Measurements from ENCODE around the gene VIL1. TPM values are rescaled to one million over a fixed set of nuclear protein-coding genes. Genes with fewer than 3 reads are reported as not detected.

The VIL1 gene
- total and polyA plus RNA-seq, 2 of the 13 experiments (the other 11 are each of a cell fraction or from before 2014, with no cell fraction given): 287 to 301 TPM

DNA sequence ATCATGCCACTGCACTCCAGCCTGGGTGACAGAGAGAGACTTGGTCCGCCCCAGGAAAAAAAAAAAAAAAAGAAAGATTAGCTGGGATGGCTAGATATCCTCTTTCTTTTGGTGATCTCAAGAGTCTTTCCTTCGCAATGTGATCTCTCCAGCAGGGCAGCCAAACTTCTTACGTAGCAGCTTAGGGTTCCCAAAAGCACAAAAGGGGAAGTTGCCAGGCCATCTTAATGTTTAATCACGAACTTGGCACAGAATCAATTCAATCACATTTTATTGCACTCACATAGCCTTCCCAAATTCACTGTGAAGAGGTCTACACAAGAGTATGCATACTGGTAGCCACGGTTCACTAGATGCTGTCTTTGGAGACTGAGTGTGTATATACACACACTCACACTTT lies 53.1 kb downstream of the VIL1 start:
- no peak overlapping the region for H3K4me2 ChIP-seq (ENCODE audit: low read depth, low read length)
- no peak overlapping the region for H3K4me3 ChIP-seq (replicated peaks in 1 of 3; ENCODE audit: insufficient read depth in 1 of 3, low read depth in 2 of 3, low read length in 3 of 3)
- no peak overlapping the region for H3K9ac ChIP-seq (ENCODE audit: insufficient read depth, low read depth, low read length)
- intact Hi-C loops (cut with micrococcal nuclease; ENCODE audit: unreplicated experiment): no loop called here
- no TSS peak for BruUV-seq (replicated peaks)
- ChIA-PET CTCF (ENCODE audit: low intra/inter-chr PET ratio, low total read pairs) (no interaction called here), POLR2A (no interaction called here)
- H3K9me3 ChIP-seq (ENCODE audit: low read length): no peaks in the 10 kb centered on the region
- DNase-seq (ENCODE audit: low spot score): no peak
- no peak overlapping the region for H3K27ac ChIP-seq (ENCODE audit: extremely low read length, insufficient read depth, low read length)
- no peak for FAIRE-seq
- no peaks in the 10 kb centered on the region for H3K27me3 ChIP-seq (ENCODE audit: control insufficient read depth in 1 of 2, insufficient read depth in 2 of 2, low read length in 2 of 2)
- 0 out of 2 replicates have a peak, but pooled peaks cover 5% of the 10 kb centered on the region for H3K4me1 ChIP-seq (ENCODE audit: insufficient read depth, low read length)
- H2AFZ ChIP-seq (ENCODE audit: low read length): no peak overlapping the region
- no peak for TF ChIP-seq FOXK2 (IDR thresholded peaks at IDR 0.05)
- in situ Hi-C loops (cut with HindIII; ENCODE audit: extremely low pct_ligation_motif_present, low pct_unique_long_range_greater_than_20kb): no loop called here
- WGBS (ENCODE audit: low lambda C conversion rate): 96% methylated on average over 5 of the region's 5 CpGs
- peaks cover 7 to 53% of the 10 kb centered on the region in 2 experiments for H3K36me3 ChIP-seq (replicated peaks in 1 of 2; ENCODE audit: control insufficient read depth in 1 of 2, insufficient read depth in 2 of 2, low read length in 2 of 2)
- no peaks in the 10 kb centered on the region for H3K79me2 ChIP-seq (ENCODE audit: insufficient read depth, low read length)
- no peak for ATAC-seq
- H4K20me1 ChIP-seq (ENCODE audit: insufficient read depth, low read length): no peaks in the 10 kb centered on the region

GRCh38 chr2:218472988-218473387 lies 54.1 kb downstream of the VIL1 start:
- DNase-seq (ENCODE audit: low spot score) (no peak), FAIRE-seq (no peak), ATAC-seq (no peak)
- Histone ChIP-seq H3K79me2 (ENCODE audit: insufficient read depth, low read length) (no peaks in the 10 kb centered on the region), H3K9me3 (ENCODE audit: low read length) (no peaks in the 10 kb centered on the region), H4K20me1 (ENCODE audit: insufficient read depth, low read length) (no peaks in the 10 kb centered on the region), H3K36me3 (replicated peaks in 1 of 2; ENCODE audit: control insufficient read depth in 1 of 2, insufficient read depth in 2 of 2, low read length in 2 of 2) (peaks cover 7 to 55% of the 10 kb centered on the region in 2 experiments), H3K27ac (ENCODE audit: extremely low read length, insufficient read depth, low read length) (no peak overlapping the region), H2AFZ (ENCODE audit: low read length) (no peak overlapping the region), H3K9ac (ENCODE audit: insufficient read depth, low read depth, low read length) (no peak overlapping the region), H3K4me2 (ENCODE audit: low read depth, low read length) (no peak overlapping the region), H3K27me3 (ENCODE audit: control insufficient read depth in 1 of 2, insufficient read depth in 2 of 2, low read length in 2 of 2) (no peaks in the 10 kb centered on the region), H3K4me1 (ENCODE audit: insufficient read depth, low read length) (0 out of 2 replicates have a peak, but pooled peaks cover 5% of the 10 kb centered on the region), H3K4me3 (replicated peaks in 1 of 3; ENCODE audit: insufficient read depth in 1 of 3, low read depth in 2 of 3, low read length in 3 of 3) (no peak overlapping the region)
- in situ Hi-C loops (cut with HindIII; ENCODE audit: extremely low pct_ligation_motif_present, low pct_unique_long_range_greater_than_20kb) (no loop called here), intact Hi-C loops (cut with micrococcal nuclease; ENCODE audit: unreplicated experiment) (no loop called here)
- ChIA-PET CTCF (ENCODE audit: low intra/inter-chr PET ratio, low total read pairs) (no interaction called here), POLR2A (no interaction called here)
- no TSS peak for BruUV-seq (replicated peaks)
- TF ChIP-seq NKX3-1 (CRISPR knock-in tag; IDR thresholded peaks at IDR 0.05): no peak
- TF ChIP-seq JUNB (CRISPR knock-in tag; IDR thresholded peaks at IDR 0.05; ENCODE audit: borderline replicate concordance): no peak
- no peak for TF ChIP-seq MZF1 (CRISPR knock-in tag; IDR thresholded peaks at IDR 0.05; ENCODE audit: borderline replicate concordance)
- no peak for TF ChIP-seq ZBTB8A (CRISPR knock-in tag; IDR thresholded peaks at IDR 0.05; ENCODE audit: borderline replicate concordance, low read depth)
- TF ChIP-seq EZH2 (conservative IDR thresholded peaks at IDR 0.05; ENCODE audit: low read depth, low read length): no peak
- no peak for TF ChIP-seq ZZZ3 (CRISPR knock-in tag; IDR thresholded peaks at IDR 0.05; ENCODE audit: borderline replicate concordance)
- no peak for TF ChIP-seq NCOR1 (IDR thresholded peaks at IDR 0.05; ENCODE audit: borderline replicate concordance, low read length)
- no peak for TF ChIP-seq GTF3A (CRISPR knock-in tag; conservative IDR thresholded peaks at IDR 0.05)
- TF ChIP-seq REST (IDR thresholded peaks at IDR 0.05; ENCODE audit: borderline replicate concordance in 1 of 2, low read depth in 1 of 2, low read length in 2 of 2): no peak
- TF ChIP-seq ZNF557 (CRISPR knock-in tag; IDR thresholded peaks at IDR 0.05): no peak

Data from HepG2 (cell line).